Thyroid gland (tissue), 4 donors: Measurements from ENCODE around the gene NTN5.

Source experiments
- CTCF ChIP-seq, 6 experiments: fragments of 200-600 bp in 3 of 6; fragments of 450-650 bp in 3 of 6; sonication (generic) in 3 of 6; IDR thresholded peaks; one replicate each; pipeline ENCODE4 v1.5.1; 2016 to 2019; ENCODE audit warnings: antibody characterized with exemption in 6 of 6, mild to moderate bottlenecking in 2 of 6, inconsistent platforms in 1 of 6, moderate library complexity in 1 of 6
- POLR2A ChIP-seq, 2 donors: fragments of 450-650 bp; IDR thresholded peaks; one replicate each; pipeline ENCODE4 v1.6.1; 2017; ENCODE audit warnings: antibody characterized with exemption in 2 of 2, mild to moderate bottlenecking in 2 of 2, moderate library complexity in 1 of 2

- no peak for TF ChIP-seq CTCF (IDR thresholded peaks at IDR 0.05)
- TF ChIP-seq POLR2A (IDR thresholded peaks at IDR 0.05): no peak
Measured at GRCh38 chr19:48627201-48627864, 45.5 kb downstream of the NTN5 start.
